Testis (tissue), 3 donors: Measurements from ENCODE around the gene VAPB. TPM values are rescaled to one million over a fixed set of nuclear protein-coding genes. Genes with fewer than 3 reads are reported as not detected.

Experiments used
- DNase-seq: peaks from one replicate; pipeline ENCODE4 v3.0.0-alpha.2; 2019
- H3K27ac ChIP-seq, 2 donors: fragments of 200-600 bp; sonication (generic); one replicate each; pipeline ENCODE4 v1.5.1; 2019
- H3K27me3 ChIP-seq: fragments of 200-600 bp; sonication (generic); one replicate; pipeline ENCODE4 v1.5.1; 2019
- H3K36me3 ChIP-seq: fragments of 200-600 bp; sonication (generic); one replicate; pipeline ENCODE4 v1.5.1; 2017; ENCODE audit warnings: low read depth; ENCODE audit errors: missing control alignments
- H3K4me1 ChIP-seq: fragments of 200-600 bp; sonication (generic); one replicate; pipeline ENCODE4 v1.5.1; 2019
- H3K4me3 ChIP-seq, 2 donors: fragments of 200-600 bp; sonication (generic); one replicate each; pipeline ENCODE4 v1.5.1; 2017 to 2019
- H3K9me3 ChIP-seq: fragments of 200-600 bp; sonication (generic); one replicate; pipeline ENCODE4 v1.5.1; 2017
- CTCF ChIP-seq, 3 experiments: fragments of 450-650 bp in 2 of 3; fragments of 200-600 bp in 1 of 3; sonication (generic) in 1 of 3; IDR thresholded peaks; one replicate each; pipeline ENCODE4 v1.5.1; 2016 to 2019; ENCODE audit warnings: antibody characterized with exemption in 3 of 3, mild to moderate bottlenecking in 2 of 3, moderate library complexity in 1 of 3
- POLR2A ChIP-seq: fragments of 450-650 bp; IDR thresholded peaks from one replicate; pipeline ENCODE4 v1.6.1; 2017; ENCODE audit warnings: antibody characterized with exemption, mild to moderate bottlenecking, moderate library complexity
- WGBS, 2 donors: methylation state at CpG; one replicate each; pipeline ENCODE4 v1.1.5; 2018; 5-methylcytosine and 5-hydroxymethylcytosine counted together
- intact Hi-C: fragments of 100-400 bp; cut with DNase I; formaldehyde crosslinking; loops from one replicate; pipeline ENCODE4 v1.15.1; 2023; ENCODE audit warnings: low total_unique reads
- polyA plus RNA-seq: library from polyadenylated mRNA; stranded (reverse); fragments of 350-450 nt; fragmentation: Illumina TruSeq; extraction: RNeasy Lipid Tissue Mini Kit (QIAGEN cat#74804); gene quantifications from one replicate; pipeline ENCODE4 v1.2.3, GENCODE V29; 2014; ENCODE audit warnings: low read depth, low replicate concordance; ENCODE audit not compliant: insufficient read depth
- total RNA-seq, 2 donors: library from RNA; depleted of rRNA; stranded (reverse); fragments of >200 nt; gene quantifications; one replicate each; pipeline ENCODE4 v1.2.3, GENCODE V29; 2016

VAPB gene
- total and polyA plus RNA-seq, 3 donors from 2014 or later = 23.5 to 31.4 (median 23.8) TPM

- 91 to 92% methylated on average over 8 to 13 of the region's 13 CpGs for WGBS, 2 donors
- Histone ChIP-seq H3K4me3 (no peak overlapping the region), H3K9me3 (no peaks in the 10 kb centered on the region), H3K36me3 (no peaks in the 10 kb centered on the region), H3K4me1 (no peaks in the 10 kb centered on the region), H3K27me3 (no peaks in the 10 kb centered on the region), H3K27ac (no peak overlapping the region)
- no peak for TF ChIP-seq CTCF (IDR thresholded peaks at IDR 0.05)
- TF ChIP-seq POLR2A = no peak
- no peak for DNase-seq
- intact Hi-C loops = no loop called here
Measured at GRCh38 chr20:58473453-58474425, 84.7 kb downstream of the VAPB start.

- Histone ChIP-seq H3K36me3 (no peaks in the 10 kb centered on the region), H3K4me1 (no peaks in the 10 kb centered on the region), H3K27ac (no peak overlapping the region), H3K9me3 (no peaks in the 10 kb centered on the region), H3K4me3 (no peak overlapping the region), H3K27me3 (no peaks in the 10 kb centered on the region)
- WGBS, 2 donors = 87 to 89% methylated on average over 10 of the region's 10 CpGs
- DNase-seq = no peak
- no peak for TF ChIP-seq CTCF (IDR thresholded peaks at IDR 0.05)
- TF ChIP-seq POLR2A = no peak
- intact Hi-C loops = no loop called here
Measured at GRCh38 chr20:58475466-58475865, 86.4 kb downstream of the VAPB start.

GRCh38 chr20:58478141-58478805 lies 89.2 kb downstream of the VAPB start:
- H3K27me3 ChIP-seq = no peaks in the 10 kb centered on the region
- H3K27ac ChIP-seq = no peak overlapping the region
- no peaks in the 10 kb centered on the region for H3K36me3 ChIP-seq
- TF ChIP-seq CTCF (IDR thresholded peaks at IDR 0.05) (no peak), POLR2A (no peak)
- DNase-seq = no peak
- 94 to 98% methylated on average over 3 of the region's 3 CpGs for WGBS, 2 donors
- no peaks in the 10 kb centered on the region for H3K9me3 ChIP-seq
- no peak overlapping the region for H3K4me3 ChIP-seq
- H3K4me1 ChIP-seq = no peaks in the 10 kb centered on the region
- intact Hi-C loops = no loop called here

GRCh38 chr20:58479726-58480440 lies 90.9 kb downstream of the VAPB start:
- H3K4me3 ChIP-seq = no peak overlapping the region
- H3K36me3 ChIP-seq = no peaks in the 10 kb centered on the region
- no peaks in the 10 kb centered on the region for H3K4me1 ChIP-seq
- TF ChIP-seq POLR2A = no peak
- no peak for TF ChIP-seq CTCF (IDR thresholded peaks at IDR 0.05)
- no peaks in the 10 kb centered on the region for H3K27me3 ChIP-seq
- intact Hi-C loops = no loop called here
- no peaks in the 10 kb centered on the region for H3K9me3 ChIP-seq
- no peak overlapping the region for H3K27ac ChIP-seq
- DNase-seq = no peak
- WGBS, 2 donors = 80 to 91% methylated on average over 9 of the region's 9 CpGs
